ENCODE measurements around the gene UBE2J1.

UBE2J1 gene

GRCh38 chr6:89278956-89279355, 73.6 kb downstream of the UBE2J1 start:
- no peak overlapping the region for H3K4me2 ChIP-seq (ENCODE audit: low read length)
- H4K20me1 ChIP-seq (ENCODE audit: control insufficient read depth, insufficient read depth, low read depth, low read length), result no peaks in the 10 kb centered on the region
- H3K9me3 ChIP-seq (ENCODE audit: control insufficient read depth, insufficient read depth, low read length), result no peaks in the 10 kb centered on the region
- H3K4me1 ChIP-seq (ENCODE audit: control insufficient read depth, low read length), result peaks cover 11% of the 10 kb centered on the region
- no peaks in the 10 kb centered on the region; the same call in 1 of the 2 replicates for H3K9me2 ChIP-seq (replicated peaks; ENCODE audit: control insufficient read depth, low read length)
- H3K27ac ChIP-seq (ENCODE audit: low read depth, low read length), result no peak overlapping the region
- no peaks in the 10 kb centered on the region for H3K27me3 ChIP-seq (ENCODE audit: control insufficient read depth, low read length)
- H3F3A ChIP-seq (ENCODE audit: control insufficient read depth, insufficient read depth), result no peaks in the 10 kb centered on the region
- TF ChIP-seq EZH2phosphoT487 (IDR thresholded peaks at IDR 0.05; ENCODE audit: borderline replicate concordance, low read length), result no peak
- H3K36me3 ChIP-seq (ENCODE audit: control insufficient read depth, low read length), result no peaks in the 10 kb centered on the region
- no peaks in the 10 kb centered on the region for H3K79me2 ChIP-seq (ENCODE audit: control insufficient read depth, low read length)
- H3K4me3 ChIP-seq (ENCODE audit: low read length), result no peak overlapping the region

All from DOHH2 (cell line).